Non-pigmented ciliary epithelial cell (primary cell): ENCODE measurements around the gene UBE2M.
"Not testable (repeated sequence)": the region's sequence is repeated elsewhere in the genome, so short reads cannot be mapped to it uniquely, and the experiment has no call there.

Experiments
- DNase-seq: peaks from one replicate; pipeline ENCODE4 v3.0.0-alpha.2; 2010; ENCODE audit warnings: low read depth

UBE2M gene

DNA sequence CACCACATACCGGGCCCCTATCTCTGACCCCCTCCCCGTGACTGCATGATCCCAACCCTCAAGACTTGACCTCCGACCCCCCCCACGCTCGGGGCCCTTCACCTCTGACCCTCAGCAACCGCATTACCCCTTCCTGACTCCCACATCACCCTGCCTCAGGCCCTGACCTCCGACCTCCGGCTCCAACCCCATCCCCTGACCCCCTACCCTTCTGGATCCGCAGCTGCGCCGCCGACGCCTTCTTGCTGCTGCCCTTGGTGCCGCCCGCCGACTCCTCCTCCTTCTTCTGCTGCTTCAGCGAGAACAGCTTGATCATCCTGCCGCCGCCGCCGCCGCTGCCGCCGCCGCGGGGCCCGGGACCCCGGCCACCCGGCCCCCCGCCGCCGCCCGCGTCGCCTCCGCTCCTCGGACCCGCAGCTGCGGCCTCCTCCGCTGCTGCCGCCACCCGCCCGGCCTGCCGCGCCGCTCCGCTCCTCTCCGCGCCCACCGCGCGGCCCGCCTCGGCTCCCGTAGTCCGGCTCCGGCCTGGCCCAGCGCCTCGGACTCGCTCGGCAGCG, at the start of gene UBE2M:
TSS of gene UBE2M (minus strand) at position 546 of the 557 bp plus-strand sequence. CDS start at position 316, 230 bp downstream.
- no peak for DNase-seq

DNA sequence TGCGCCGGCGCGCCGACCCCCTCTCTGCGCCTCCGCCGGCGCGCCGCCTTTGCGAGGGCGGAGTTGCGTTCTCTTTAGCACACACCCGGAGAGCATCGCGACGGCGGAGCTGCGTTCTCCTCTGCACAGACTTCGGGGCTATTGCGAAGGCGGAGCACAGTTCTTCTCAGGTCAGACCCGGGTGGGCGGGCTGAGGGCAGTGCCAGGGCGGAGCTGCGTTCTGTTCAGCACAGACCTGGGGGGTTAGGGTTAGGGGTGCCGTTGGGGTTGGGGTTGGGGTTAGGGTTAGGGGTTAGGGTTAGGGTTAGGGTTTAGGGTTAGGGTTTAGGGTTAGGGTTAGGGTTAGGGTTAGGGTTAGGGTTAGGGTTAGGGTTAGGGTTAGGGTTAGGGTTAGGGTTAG, 48.8 kb upstream of the UBE2M start:
- not testable (repeated sequence) for DNase-seq

DNA sequence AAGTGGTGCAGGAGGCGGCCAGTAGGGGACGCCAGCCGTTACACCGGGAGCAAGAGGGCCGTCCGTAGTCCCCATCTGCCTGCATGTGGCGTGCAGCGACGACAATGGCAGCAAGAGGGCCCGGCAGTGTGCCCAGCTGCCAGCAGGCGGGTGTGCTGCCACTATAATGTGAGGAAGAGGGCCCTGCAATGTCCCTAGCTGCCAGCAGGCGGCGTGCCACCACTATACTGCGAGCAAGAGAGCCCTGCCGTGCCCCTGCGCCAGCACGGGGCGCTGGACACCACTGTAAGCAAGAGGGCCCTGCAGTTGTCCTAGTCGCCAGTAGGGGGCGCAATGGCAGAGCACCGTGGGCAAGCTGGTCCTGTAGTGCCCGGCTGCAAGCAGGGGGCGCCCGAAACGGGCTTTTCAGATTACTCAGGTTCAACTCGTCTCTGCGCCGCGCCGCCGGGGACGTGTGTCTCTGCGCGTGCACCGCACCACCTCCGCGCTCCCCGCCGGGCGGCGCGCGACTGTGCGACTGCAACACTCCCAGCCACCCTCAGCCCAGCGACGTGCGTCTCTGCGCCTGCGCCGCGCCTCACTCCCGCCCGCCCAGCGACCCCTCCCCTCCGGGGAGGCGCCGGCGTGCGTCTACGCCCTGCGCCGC, 48.0 kb upstream of the UBE2M start:
- not testable (repeated sequence) for DNase-seq

DNA sequence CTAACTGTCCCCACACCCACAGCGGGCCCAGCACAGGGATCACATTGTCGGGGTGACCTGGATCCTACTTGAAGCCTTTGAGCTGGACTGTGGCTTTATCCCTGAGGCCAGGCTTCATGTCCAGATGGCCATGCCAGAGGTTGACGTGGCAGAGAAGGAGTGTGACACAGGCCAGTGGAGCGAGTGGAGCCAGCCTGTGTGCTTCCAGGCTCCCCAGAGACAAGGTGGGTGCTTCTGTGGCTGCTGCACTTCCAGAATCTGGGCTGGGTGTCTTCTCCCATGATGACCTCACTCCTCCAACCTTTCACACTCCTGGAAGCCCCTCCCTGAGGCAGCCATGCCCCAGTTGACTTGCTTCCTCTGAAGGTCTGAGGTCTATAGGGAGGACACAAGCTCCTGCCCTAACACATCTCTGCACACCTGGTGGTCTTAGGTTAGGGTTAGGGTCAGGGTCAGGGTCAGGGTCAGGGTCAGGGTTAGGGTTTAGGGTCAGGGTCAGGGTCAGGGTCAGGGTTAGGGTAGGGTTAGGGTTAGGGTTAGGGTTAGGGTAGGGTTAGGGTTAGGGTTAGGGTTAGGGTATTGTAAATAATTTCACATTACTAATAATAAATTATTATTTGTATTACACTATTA, 27.8 kb upstream of the UBE2M start:
- no peak for DNase-seq

DNA sequence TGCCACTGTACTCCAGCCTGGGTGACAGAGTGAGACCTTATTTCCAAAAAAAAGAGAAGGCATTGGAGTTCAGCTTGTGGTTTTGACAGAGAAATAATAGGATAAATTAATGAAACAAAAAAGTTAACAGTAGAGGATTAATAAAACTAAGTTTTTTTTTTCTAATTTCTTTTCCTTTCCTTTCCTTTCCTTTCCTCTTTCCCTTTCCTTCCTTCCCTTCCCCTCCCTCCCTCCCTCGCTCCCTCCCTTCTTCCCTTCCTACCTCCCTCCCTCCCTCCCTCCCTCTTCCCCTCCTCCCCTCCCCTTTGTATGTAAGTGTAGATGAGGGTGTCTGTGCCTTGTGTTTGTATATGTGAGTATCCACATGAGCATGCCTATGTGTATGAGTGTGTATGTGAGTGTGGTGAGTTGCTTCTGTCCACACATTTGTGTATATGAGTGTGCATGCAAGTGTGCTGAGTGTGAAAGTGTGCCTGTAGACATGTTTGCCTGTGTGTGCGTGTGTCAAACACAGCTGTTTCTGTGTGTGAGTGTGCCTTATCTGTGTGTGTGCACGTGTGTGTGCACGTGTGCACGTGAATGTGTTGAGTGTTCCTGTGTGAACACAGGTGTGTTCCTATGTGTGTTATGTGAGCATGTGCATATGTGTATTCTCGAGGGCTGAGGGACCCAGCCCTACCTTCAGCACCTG, 27.2 kb upstream of the UBE2M start:
- DNase-seq, result no peak

DNA sequence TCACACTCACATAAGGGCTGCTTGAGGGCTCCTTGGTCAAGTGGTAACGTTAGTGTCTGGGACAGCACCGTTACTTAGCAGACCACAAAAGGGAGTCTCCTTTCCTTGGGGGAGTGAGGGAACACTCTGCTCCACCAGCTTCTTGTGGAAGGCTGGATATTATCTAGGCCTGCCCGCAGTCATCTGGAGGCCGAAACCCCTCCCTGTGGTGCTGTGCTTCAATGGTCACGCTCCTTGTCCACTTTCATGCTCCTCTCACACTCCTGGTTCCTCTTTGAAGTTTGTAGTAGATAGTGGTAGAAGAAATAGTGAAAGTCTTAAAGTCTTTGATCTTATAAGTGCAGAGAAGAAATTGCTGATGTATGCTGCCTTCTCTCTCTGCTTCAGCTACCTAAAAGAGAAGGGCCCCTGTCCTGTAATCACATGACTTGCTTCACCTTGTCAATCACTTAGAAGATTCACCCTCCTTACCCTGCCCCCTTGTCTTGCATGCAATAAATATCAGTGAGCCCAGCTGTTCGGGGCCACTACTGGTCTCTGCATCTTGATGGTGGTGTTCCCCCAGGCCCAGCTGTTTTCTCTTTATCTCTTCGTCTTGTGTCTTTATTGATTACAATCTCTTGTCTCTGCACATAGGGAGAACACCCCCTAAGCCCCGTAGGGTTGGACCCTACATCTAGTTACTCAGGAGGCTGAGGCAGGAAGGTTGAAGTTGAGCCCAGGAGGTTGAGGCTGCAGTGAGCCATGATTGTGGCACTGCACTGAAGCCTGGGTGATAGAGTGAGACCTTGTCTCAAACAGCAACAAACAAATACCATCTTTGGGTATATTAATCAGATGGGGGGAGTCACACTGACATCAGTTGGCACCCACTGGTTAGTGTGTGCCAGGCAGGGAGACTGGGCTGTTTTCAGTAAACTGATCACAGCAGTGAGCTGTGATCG, 26.4 kb upstream of the UBE2M start:
- DNase-seq, result no peak

DNA sequence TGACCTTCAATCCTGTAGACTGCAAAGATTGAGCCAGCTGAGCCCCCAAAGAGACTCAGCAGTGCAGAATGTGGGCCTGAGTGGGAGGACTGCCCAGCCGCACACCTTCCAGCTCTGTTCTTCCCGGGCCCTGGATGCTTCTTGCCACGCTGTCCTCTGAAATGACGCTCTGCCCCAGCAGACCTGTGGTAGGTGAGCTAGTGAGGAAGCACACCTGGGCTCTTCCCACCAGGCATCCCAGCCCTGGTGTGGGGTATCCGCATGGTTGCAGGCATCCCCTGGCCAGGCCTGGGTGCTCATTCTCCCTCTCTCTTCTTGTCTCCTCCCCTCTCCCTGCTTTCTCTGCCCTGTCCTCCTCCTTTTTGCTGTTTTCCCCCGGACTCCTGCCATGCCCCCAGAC, 24.6 kb upstream of the UBE2M start:
- DNase-seq, result no peak

DNA sequence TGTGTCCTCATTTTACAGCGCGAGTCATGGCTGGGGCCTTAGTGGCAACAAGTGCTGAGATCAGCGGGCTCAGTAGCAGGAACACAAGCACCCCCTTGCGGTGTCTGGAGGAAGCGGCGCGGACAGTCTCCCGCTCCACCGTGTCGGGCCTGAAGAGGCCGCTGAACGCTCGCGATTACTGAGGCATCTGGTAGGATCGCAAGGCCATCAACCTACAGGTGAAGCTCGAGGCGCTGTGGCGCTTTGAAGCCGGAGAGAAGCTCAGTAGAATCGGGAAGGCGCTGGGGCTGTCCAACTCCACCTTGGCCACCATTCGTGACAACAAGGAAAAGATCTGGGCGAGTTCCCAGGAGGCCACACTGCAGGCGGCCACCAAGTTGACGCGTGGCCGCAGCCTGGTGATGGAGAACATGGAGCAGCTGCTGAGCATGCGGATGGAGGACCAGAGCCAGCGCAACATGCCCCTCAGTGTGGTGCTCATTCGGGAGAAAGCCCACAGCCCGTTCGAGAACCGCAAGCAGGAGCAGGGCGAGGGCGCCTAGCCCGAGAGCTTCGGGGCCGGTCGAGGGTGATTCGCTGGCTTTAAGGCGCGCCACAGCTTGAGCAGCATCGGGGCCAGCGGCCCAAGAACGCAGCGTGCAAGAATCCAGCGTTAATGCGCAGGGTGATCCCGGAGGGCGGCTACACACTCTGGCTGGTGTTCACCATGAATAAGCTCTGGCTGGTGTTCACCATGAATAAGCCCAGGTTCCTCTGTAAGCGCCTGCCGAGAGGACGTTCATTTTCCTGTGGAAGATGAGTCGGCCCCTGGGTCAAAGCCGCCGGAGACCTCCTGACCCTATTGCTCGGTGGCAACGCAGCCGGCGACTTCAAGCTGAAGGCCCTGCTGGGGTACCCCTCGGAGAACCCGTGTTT, 23.1 kb upstream of the UBE2M start:
- DNase-seq, result no peak

DNA sequence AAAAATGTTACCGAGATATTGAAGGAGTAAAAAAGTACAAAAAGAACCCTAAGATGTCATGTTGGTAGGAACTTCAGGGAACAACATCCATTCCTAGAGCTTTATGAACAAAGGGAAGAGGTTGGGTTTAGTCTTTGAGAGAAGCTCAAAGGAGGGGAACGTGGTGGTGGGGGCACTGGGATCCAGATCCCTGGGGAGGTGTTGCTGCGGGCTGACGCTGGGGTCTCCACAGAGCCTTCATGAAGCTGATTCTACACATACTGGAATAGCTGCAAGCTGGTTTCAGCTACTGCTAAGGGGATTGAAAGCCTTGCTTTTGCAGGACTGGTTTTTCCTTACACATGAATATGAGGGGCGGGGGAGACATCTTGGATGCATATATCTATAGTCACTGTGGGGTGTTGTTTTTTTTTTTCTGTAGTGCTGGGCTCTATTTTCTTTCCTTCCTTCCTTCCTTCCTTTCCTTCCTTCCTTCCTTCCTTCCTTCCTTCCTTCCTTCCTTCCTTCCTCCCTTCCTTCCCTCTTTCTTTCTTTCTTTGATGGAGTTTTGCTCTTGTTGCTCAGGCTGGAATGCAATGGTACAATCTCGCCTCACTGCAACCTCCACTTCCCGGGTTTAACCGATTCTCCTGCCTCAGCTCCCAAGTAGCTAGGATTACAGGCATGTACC, 21.2 kb upstream of the UBE2M start:
- no peak for DNase-seq

DNA sequence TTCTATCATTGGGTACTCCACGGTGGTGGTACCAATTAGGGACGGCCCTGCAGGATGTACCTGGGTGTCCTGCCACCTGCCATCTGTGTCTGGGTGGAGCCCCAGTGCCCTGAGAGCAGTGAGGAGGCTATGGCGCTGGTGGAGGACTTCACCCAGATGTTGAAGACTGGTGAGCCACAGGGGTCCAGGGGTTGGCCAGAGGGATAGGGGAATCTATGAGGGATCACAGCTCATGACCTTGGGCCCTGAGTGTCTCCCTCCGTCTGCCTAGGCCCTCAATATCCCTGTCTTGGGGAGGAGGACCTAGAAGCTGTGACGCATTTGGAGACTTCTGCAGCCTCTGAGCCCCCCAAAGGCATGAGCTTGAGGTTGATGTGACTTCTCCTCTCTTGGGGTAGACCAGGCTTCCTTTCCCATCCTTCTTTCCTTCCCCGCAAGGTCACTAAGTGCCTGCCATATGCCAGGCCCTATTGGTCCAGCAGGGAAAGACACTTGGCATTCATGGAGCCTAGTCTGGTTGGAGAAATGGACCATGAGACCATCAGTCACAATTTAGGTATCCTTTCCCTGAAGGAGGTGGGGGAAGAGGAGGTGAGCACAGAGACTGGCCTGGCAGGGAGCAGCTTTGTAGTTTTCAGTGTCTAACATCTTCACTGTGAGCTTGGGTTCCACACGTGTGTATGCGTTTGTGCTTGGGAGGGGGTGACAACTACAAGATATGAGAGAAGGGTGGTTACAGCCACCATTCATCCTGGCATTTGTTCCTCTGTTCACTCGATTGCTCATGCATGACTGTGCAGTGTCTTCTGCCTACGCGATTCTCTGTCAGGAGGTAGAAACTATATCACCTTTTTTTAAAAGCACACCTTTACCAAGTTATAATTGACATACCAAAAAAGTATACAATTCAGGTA, 19.9 kb upstream of the UBE2M start:
- DNase-seq, result no peak

DNA sequence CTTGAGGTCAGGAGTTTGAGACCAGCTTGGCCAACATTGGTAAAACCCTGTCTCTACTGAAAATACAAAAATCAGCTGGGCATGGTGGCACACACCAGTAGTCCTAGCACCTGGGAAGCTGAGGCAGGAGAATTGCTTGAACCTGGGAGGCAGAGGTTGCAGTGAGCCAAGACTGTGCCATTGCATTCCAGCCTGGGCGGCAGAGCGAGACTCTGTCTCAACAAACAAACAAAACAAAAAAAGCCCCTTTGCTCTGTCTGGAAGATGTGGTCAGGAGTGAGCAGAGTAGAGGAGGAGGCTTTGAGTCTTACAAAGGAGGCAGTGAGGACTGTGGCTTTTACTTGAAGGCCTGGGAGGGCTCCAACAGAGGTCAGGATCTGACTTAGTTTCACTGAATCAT, 19.2 kb upstream of the UBE2M start:
- not testable (repeated sequence) for DNase-seq

DNA sequence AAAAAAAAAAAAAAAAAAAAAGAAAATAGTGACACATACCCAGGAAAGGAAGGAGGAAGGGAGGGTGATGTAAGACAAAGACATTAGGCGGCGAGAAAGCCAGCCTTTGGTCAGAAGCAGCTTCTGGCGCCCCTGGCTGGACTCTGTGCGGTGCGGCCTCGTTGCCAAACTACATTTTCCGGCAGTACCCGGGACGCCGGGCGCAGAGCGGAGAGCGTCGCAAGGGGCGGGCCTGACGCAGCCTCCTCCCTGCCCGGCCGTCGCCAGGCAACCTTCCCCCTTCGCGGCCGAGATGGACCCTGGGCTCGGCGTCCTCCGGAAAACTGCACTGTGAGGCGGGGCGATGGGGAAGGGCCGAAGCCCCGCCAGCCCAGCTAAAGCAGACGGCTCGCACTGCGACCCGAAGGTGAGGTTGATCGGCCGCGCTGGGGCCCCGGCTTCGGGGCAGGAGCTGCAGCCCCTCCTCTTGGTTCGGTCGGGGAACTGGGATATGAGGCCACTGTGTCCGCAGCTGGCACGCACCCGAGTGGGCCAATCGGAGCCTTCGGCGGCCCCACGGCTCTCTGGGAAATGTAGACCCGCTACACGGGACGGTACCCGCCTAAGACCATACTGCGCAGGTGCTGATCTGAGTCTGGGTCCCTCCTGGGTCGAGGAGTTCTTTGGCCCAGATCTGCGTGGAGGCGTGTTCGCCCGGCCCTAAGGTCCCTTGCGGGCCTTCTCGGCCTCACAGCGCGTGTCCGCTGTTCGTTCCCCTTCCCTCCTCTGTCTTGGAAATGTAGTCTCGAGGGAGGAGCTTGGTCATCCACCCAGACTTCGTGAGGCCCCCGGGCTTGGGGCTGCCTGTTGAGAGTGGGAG, 17.0 kb upstream of the UBE2M start:
- DNase-seq, result no peak

DNA sequence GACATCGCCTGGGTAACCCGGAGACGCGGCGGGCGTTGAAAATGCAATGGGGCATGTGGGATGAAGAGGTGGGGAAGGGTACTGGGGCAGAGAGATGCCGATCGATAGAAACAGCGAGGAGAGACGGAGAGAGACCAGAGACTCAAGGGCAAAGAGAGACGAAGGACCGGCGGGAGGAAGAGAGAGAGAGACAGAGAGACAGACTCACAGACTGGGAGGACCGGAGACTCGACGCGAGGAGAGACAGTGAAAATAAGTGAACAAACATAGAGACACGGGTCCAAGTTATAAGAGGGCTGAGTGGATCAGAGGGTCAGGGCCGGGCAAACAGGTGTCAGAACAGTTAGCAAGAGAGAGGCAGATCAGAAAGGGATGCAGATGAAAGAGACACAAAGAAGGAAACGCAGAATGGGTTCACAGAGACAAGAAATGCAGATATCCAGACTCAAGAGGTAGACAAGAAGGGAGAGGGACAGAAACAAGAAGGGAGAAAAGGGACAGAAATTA, 15.3 kb upstream of the UBE2M start:
- DNase-seq, result no peak

DNA sequence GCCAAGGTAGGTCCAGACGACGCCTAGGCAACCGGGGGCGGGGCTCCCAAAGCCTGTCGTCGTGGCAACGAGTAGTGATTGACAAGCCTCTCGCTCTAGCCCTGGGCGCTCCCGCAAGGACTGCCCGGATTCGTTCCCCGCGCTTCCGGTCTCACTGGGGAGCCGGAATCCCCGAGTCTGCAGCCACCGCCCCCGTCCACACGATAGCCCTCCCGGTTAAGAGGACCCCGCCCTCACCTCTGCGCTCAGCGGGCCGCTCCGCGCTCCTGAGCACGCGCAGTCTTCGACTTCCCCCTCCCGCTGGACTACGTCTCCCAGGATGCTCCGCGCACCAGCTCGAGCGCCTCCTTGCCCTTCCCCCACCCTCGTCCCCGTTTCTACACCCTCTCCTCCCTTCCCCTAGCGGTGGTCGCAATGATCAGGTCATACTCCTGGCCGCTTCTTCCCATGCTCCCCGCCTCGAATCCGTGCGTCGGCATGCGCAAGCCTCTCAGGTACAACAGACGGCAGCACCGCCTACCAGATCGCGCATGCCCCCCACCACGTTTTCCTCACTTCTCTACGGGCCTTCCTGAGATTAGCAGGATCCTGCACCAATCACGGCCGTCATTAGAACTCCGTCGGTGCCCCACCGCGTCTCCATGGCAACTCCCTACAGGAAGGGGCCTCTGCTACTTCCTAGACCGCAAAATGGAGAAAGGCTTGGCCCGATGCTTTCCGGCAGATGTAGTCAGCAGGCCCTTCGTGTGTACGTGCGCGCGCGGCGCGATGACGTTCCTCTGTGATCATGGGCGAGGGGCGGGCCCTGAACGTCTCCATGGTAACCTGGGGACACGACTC, 14.6 kb upstream of the UBE2M start, which contains the start of gene MZF1:
TSS of gene MZF1 (minus strand) at position 518 of the 840 bp plus-strand sequence. CDS start 1,946 bp downstream, outside the sequence.
- peak; percentile 100 for DNase-seq

DNA sequence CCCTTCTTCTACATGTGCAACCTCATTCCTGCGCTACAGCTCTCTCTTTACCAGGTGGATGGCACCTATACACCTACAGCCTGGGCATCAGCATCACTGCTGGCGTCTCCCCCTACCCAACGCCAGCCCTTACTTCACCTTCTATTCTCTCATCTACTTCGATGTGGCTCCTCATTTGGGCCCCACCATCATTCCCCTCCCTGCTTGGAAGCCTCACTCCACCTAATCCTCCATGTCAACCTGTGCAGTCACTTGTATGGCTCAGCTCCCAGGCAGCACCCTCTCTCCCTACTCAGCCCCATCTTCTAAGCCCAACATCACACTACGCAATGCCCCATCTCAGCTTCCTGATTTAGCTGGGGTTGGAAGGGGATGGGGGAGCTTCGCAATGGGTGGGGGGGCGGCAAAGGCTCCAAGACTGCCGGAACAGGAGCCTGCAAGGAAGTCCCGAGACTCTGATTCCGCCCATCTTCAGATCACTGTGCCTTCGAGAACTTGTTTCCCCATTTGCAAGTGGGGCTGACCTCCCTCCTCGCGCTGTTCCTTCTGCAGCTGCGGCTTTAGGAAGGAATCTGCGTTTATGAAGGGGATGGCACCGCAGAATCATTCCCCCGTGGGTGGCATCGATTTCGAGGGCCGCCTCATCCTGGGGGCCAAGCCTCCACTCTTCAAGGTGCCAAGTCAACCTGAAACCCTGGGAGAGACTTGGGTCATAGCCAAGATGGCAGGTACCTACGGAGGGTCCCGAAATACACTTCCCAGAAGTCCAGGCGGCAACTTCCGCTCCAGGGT, 13.8 kb upstream of the UBE2M start:
- no peak for DNase-seq

DNA sequence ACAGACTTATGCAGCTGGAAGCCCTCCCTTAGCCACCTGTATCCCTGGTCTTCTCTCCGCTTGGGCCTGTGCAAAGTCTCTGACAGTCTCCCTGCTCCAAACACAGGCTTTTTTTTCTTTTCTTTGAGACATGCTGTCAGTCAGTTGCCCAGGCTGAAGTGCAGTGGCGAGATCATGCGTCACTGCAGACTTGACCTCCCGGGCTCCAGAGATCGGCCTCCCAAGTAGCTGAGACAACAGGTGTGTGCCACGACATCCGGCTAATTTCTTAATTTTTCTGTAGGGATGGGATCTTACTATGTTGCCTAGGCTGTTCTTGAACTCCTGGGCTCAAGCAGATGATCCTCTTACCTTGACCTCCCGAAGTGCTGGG, 13.2 kb upstream of the UBE2M start:
- no peak for DNase-seq
